CD4-positive, CD25-positive, alpha-beta regulatory T cell (primary cell): ENCODE results near the gene GNS. TPM values are rescaled to one million over a fixed set of nuclear protein-coding genes. Genes with fewer than 3 reads are reported as not detected.

ENCODE experiments used
- ATAC-seq, 2 donors: fragments of 150-1000 bp; cut with Tn5 transposase; one replicate each; pipeline ENCODE4 v1.10.0; 2021; ENCODE audit warnings: low read depth in 2 of 2, moderate number of reproducible peaks in 2 of 2, moderate library complexity in 1 of 2
- DNase-seq, 3 donors: peaks; one replicate each; pipeline versions ENCODE4 v3.0.0 to v3.0.0-alpha.2; 2012 to 2022; ENCODE audit warnings: mixed read lengths in 1 of 3
- H3K27ac ChIP-seq: one replicate; pipeline ENCODE4 v1.7.0; 2013; ENCODE audit warnings: mild to moderate bottlenecking, low read length; ENCODE audit not compliant: insufficient read depth, poor library complexity, severe bottlenecking
- H3K27me3 ChIP-seq: one replicate; pipeline ENCODE4 v1.7.0; 2013; ENCODE audit warnings: low read length; ENCODE audit not compliant: control insufficient read depth, insufficient read depth
- H3K36me3 ChIP-seq: one replicate; pipeline ENCODE4 v1.7.0; 2013; ENCODE audit warnings: mild to moderate bottlenecking, low read length, moderate library complexity; ENCODE audit not compliant: control insufficient read depth, insufficient read depth
- H3K4me1 ChIP-seq: 2 replicates; pipeline ENCODE4 v1.7.0; 2013; ENCODE audit warnings: mild to moderate bottlenecking, low read length; ENCODE audit not compliant: insufficient read depth, control insufficient read depth, poor library complexity, severe bottlenecking
- H3K4me3 ChIP-seq: one replicate; pipeline ENCODE4 v1.7.0; 2013; ENCODE audit warnings: low read depth, mild to moderate bottlenecking, low read length, moderate library complexity
- H3K9me3 ChIP-seq, 2 experiments: 1 replicate in 1 of 2; 2 replicates in 1 of 2; pipeline ENCODE4 v1.7.0; 2013; ENCODE audit warnings: low read length in 2 of 2, mild to moderate bottlenecking in 1 of 2, moderate library complexity in 1 of 2; ENCODE audit not compliant: control insufficient read depth in 2 of 2
- H3K27ac Mint-ChIP-seq, 3 donors: one replicate each; pipeline ENCODE4 v1.8.0; 2020 to 2022; ENCODE audit warnings: mild to moderate bottlenecking in 3 of 3, mixed read lengths in 3 of 3, moderate library complexity in 2 of 3
- H3K27me3 Mint-ChIP-seq: one replicate; pipeline ENCODE4 v1.8.0; 2022; ENCODE audit warnings: mild to moderate bottlenecking, mixed read lengths
- H3K36me3 Mint-ChIP-seq: one replicate; pipeline ENCODE4 v1.8.0; 2020; ENCODE audit warnings: mixed read lengths
- H3K4me1 Mint-ChIP-seq, 4 donors: one replicate each; pipeline ENCODE4 v1.8.0; 2020 to 2022; ENCODE audit warnings: mixed read lengths in 4 of 4, mild to moderate bottlenecking in 1 of 4
- H3K4me3 Mint-ChIP-seq, 4 donors: one replicate each; pipeline ENCODE4 v1.8.0; 2020 to 2022; ENCODE audit warnings: mild to moderate bottlenecking in 4 of 4, mixed read lengths in 4 of 4, moderate library complexity in 3 of 4
- H3K9me3 Mint-ChIP-seq, 7 donors: one replicate each; pipeline ENCODE4 v1.8.0; 2020 to 2022; ENCODE audit warnings: mixed read lengths in 7 of 7, mild to moderate bottlenecking in 3 of 7, moderate library complexity in 2 of 7
- polyA plus RNA-seq, 4 donors: library from polyadenylated mRNA; unstranded; fragments of 300-500 nt; fragmentation: Illumina TruSeq; gene quantifications; one replicate each; pipeline ENCODE4 v1.2.3, GENCODE V29; 2021
- total RNA-seq: library from RNA; stranded (reverse); gene quantifications from one replicate; pipeline ENCODE4 v1.2.3, GENCODE V29; 2022

Gene GNS
- total and polyA plus RNA-seq, 5 donors from 2014 or later = 25.0 to 51.5 (median 41.6) TPM

DNA sequence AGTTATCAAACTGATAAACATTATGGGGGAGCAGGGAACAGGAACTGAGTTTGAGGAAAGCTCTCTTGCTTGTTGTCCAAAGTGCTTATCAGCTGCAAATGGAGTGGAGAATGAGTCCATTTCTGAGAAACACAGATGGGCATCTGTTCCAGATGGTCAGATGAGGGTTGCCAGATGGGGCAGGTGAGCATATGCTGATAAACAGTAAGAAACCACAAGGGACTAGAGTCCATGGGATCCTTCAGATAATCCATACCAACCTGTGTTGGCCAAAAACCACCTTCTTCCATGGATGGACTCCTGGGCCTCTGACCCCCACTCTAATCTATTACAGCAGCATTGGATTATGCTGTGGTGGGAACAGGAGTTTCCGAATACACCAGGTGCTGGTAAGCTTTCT, 38.3 kb downstream of the GNS start:
- Mint-ChIP-seq H3K4me1 (peaks cover 7 to 15% (median 12%) of the 10 kb centered on the region in 4 donors), H3K36me3 (peaks cover 56% of the 10 kb centered on the region), H3K27ac (peak overlapping the region in 1 of 3 donors; percentile 12), H3K4me3 (no peak overlapping the region), H3K27me3 (no peaks in the 10 kb centered on the region), H3K9me3 (no peaks in the 10 kb centered on the region)
- H3K9me3 ChIP-seq = no peaks in the 10 kb centered on the region
- ATAC-seq = no peak
- H3K27ac ChIP-seq = no peak overlapping the region
- no peak overlapping the region for H3K4me3 ChIP-seq
- no peak for DNase-seq
- no peaks in the 10 kb centered on the region for H3K4me1 ChIP-seq
- H3K27me3 ChIP-seq = no peaks in the 10 kb centered on the region
- peaks cover 48% of the 10 kb centered on the region for H3K36me3 ChIP-seq

DNA sequence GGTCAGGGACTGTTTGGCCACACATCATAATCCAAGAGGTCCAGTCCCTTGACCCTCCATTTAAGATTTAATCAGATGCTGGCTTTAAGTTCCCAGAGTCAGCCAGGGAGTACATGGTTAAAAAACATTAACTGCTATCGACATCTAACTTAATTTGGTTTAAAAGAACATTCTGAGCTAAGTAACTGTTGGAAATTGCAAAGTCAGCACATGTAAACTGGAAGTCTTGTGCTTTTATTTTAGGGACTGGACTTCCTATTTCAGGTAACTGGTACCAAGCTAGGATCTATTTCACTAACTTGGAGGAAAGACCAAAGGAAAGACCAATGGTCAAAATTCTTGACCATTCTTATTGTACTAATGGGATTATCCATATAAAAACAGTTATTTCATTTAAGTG, 40.6 kb downstream of the GNS start:
- Mint-ChIP-seq H3K4me1 (peaks cover 20 to 28% (median 22%) of the 10 kb centered on the region in 4 donors), H3K27me3 (no peaks in the 10 kb centered on the region), H3K9me3 (no peaks in the 10 kb centered on the region), H3K36me3 (peaks cover 69% of the 10 kb centered on the region), H3K27ac (no peak overlapping the region), H3K4me3 (no peak overlapping the region)
- H3K4me3 ChIP-seq = no peak overlapping the region
- H3K27me3 ChIP-seq = no peaks in the 10 kb centered on the region
- peaks cover 51% of the 10 kb centered on the region for H3K36me3 ChIP-seq
- DNase-seq (no peak), ATAC-seq (no peak)
- peaks cover 4% of the 10 kb centered on the region for H3K4me1 ChIP-seq
- H3K9me3 ChIP-seq = no peaks in the 10 kb centered on the region
- H3K27ac ChIP-seq = no peak overlapping the region

DNA sequence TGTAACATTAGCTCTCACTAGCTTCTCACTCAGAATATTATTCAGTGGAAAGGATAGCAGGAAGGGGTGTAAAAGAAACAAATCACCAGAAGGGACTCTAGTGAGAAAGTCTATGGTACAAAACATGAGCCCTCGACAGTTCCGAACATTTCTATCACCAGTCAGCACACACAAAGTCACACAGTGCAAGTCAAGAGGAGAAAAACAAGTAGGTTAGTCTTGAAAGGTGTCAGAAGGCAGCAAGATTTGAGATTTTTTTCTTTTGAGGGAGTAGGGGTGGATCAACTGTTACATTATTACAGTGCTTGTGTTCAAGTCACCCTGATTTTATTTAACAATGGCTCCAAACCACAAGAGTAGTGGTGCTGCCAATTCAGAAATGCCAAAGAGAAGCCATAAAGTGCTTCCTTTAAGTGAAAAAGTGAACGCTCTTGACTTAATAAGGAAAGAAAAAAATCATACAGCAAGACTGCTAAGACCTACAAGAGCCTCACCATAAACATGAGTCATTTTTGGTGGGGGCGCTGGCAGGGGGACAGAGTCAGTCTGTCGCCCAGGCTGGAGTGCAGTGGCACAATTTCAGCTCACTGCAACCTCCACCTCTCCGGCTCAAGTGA, 42.3 kb downstream of the GNS start:
- Mint-ChIP-seq H3K4me3 (no peak overlapping the region), H3K9me3 (no peaks in the 10 kb centered on the region), H3K4me1 (peaks cover 16 to 33% (median 27%) of the 10 kb centered on the region in 4 donors), H3K27ac (peak overlapping the region in 2 of 3 donors; percentile 33 to 82), H3K36me3 (peaks cover 70% of the 10 kb centered on the region), H3K27me3 (no peaks in the 10 kb centered on the region)
- DNase-seq (no peak), ATAC-seq (no peak)
- H3K4me3 ChIP-seq = no peak overlapping the region
- H3K27me3 ChIP-seq = no peaks in the 10 kb centered on the region
- no peak overlapping the region for H3K27ac ChIP-seq
- H3K36me3 ChIP-seq = peaks cover 45% of the 10 kb centered on the region
- no peaks in the 10 kb centered on the region for H3K9me3 ChIP-seq
- H3K4me1 ChIP-seq = peaks cover 4% of the 10 kb centered on the region

DNA sequence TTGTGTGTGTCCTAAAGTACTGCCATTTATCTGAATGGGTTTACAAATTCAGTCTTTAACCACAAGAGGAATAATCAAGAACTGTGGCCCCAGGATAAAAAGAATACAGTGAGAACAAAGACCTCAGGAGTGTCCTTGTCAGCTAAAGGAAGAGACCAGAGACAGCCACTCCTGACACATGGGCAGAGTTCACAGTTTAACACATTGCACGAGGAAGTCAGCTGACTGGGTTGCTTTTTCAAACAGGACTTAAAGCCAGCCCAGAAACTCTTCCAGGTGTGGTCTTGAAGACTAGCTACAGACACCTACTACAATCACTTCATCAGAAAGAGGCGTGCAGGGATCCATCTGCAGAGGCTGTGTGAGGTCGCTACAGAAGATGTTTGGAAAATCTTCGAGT, 42.8 kb downstream of the GNS start:
- Histone ChIP-seq H3K4me1 (peaks cover 4% of the 10 kb centered on the region), H3K27ac (no peak overlapping the region), H3K9me3 (no peaks in the 10 kb centered on the region), H3K27me3 (no peaks in the 10 kb centered on the region), H3K36me3 (peaks cover 40% of the 10 kb centered on the region), H3K4me3 (no peak overlapping the region)
- Mint-ChIP-seq H3K27ac (peak overlapping the region in 2 of 3 donors; percentile 33 to 82), H3K4me3 (no peak overlapping the region), H3K36me3 (peaks cover 66% of the 10 kb centered on the region), H3K27me3 (no peaks in the 10 kb centered on the region), H3K9me3 (no peaks in the 10 kb centered on the region), H3K4me1 (peaks cover 16 to 33% (median 27%) of the 10 kb centered on the region in 4 donors)
- DNase-seq = peak in 1 of 3 donors; percentile 30
- ATAC-seq = no peak

- Histone ChIP-seq H3K4me1 (peaks cover 4% of the 10 kb centered on the region), H3K4me3 (peak overlapping the region; percentile 52), H3K9me3 (no peaks in the 10 kb centered on the region), H3K27ac (peak overlapping the region; percentile 47), H3K36me3 (peaks cover 24% of the 10 kb centered on the region), H3K27me3 (no peaks in the 10 kb centered on the region)
- DNase-seq (peak in 2 of 3 donors; percentile 51 to 60), ATAC-seq (peak; percentile 64 to 75)
- Mint-ChIP-seq H3K9me3 (no peaks in the 10 kb centered on the region), H3K36me3 (peaks cover 62% of the 10 kb centered on the region), H3K4me1 (peaks cover 16 to 33% (median 26%) of the 10 kb centered on the region in 4 donors), H3K27me3 (no peaks in the 10 kb centered on the region), H3K4me3 (peak overlapping the region in 3 of 4 donors; percentile 9 to 41 (median 11)), H3K27ac (peak overlapping the region in 2 of 3 donors; percentile 44 to 82)
Measured at GRCh38 chr12:64714551-64714968, 44.6 kb downstream of the GNS start.

DNA sequence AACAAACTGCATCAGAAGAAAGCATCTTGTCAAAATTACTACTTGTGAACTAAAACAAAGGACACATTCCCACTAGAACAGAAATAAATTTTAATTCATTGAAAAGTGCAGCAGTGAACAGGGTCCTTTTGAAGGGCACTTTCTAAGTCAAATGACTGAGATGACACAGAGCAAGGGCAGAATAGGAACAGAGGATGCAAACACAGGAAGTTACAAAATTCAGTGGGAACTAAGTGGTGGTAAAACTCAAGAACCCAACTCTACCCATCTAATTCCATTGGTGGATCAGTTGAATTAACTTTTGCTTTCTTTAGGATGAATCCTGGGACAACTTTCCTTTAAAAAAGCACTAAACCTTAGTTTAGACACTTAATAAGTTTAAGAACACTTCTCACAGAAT, 45.8 kb downstream of the GNS start:
- ATAC-seq (no peak), DNase-seq (no peak)
- Mint-ChIP-seq H3K27ac (peak overlapping the region in 1 of 3 donors; percentile 82), H3K27me3 (no peaks in the 10 kb centered on the region), H3K4me1 (peaks cover 16 to 31% (median 26%) of the 10 kb centered on the region in 4 donors), H3K36me3 (peaks cover 59% of the 10 kb centered on the region), H3K4me3 (no peak overlapping the region), H3K9me3 (no peaks in the 10 kb centered on the region)
- Histone ChIP-seq H3K4me3 (no peak overlapping the region), H3K9me3 (no peaks in the 10 kb centered on the region), H3K27me3 (no peaks in the 10 kb centered on the region), H3K27ac (no peak overlapping the region), H3K4me1 (peaks cover 4% of the 10 kb centered on the region), H3K36me3 (peaks cover 19% of the 10 kb centered on the region)

DNA sequence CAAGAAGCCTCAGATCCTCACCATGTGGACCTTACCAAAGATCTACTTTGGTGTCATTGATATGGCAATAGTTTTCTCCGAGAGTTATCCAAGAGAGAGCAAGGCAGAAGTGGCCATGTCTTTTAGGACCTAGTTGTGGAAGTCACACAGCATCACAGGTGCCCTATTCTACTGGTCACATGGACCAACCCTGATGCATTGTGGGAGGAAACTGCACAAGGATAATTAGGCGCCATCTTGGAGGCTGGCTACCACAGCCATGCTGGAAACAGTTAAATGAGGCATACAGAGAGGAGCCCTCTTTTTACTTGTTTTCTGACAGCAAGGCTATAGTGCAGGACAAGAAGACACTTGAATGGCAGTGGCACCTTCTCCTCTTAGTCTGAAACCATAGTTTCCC, 49.8 kb downstream of the GNS start:
- H3K9me3 Mint-ChIP-seq = no peaks in the 10 kb centered on the region
- H3K4me1 ChIP-seq = no peaks in the 10 kb centered on the region
- DNase-seq = no peak
- H3K27ac Mint-ChIP-seq = no peak overlapping the region
- H3K36me3 ChIP-seq = peaks cover 12% of the 10 kb centered on the region
- no peak for ATAC-seq
- peaks cover 37% of the 10 kb centered on the region for H3K36me3 Mint-ChIP-seq
- H3K4me1 Mint-ChIP-seq = peaks cover 7 to 24% (median 15%) of the 10 kb centered on the region in 4 donors
- H3K4me3 ChIP-seq = no peak overlapping the region
- no peaks in the 10 kb centered on the region for H3K9me3 ChIP-seq
- H3K27ac ChIP-seq = no peak overlapping the region
- no peaks in the 10 kb centered on the region for H3K27me3 ChIP-seq
- H3K4me3 Mint-ChIP-seq = no peak overlapping the region
- H3K27me3 Mint-ChIP-seq = no peaks in the 10 kb centered on the region

GRCh38 chr12:64707926-64708325, 51.3 kb downstream of the GNS start:
- peaks cover 7% of the 10 kb centered on the region for H3K36me3 ChIP-seq
- Mint-ChIP-seq H3K27ac (peak overlapping the region in 1 of 3 donors; percentile 1), H3K9me3 (no peaks in the 10 kb centered on the region), H3K4me1 (peaks cover 0 to 12% (median 6%) of the 10 kb centered on the region in 4 donors), H3K36me3 (peaks cover 31% of the 10 kb centered on the region), H3K4me3 (no peak overlapping the region), H3K27me3 (no peaks in the 10 kb centered on the region)
- H3K27ac ChIP-seq = no peak overlapping the region
- ATAC-seq (no peak), DNase-seq (no peak)
- no peaks in the 10 kb centered on the region for H3K27me3 ChIP-seq
- H3K4me3 ChIP-seq = no peak overlapping the region
- no peaks in the 10 kb centered on the region for H3K9me3 ChIP-seq
- no peaks in the 10 kb centered on the region for H3K4me1 ChIP-seq
